ENCODE results near the gene MSI2. TPM values are rescaled to one million over a fixed set of nuclear protein-coding genes. Genes with fewer than 3 reads are reported as not detected.
A peak's percentile ranks its signal among the peaks of the same experiment; 100 is the strongest.

Gene MSI2
- total RNA-seq, 1 donor from 2014 or later, result 24.2 TPM

GRCh38 chr17:57682701-57683100 is 426.4 kb downstream of the MSI2 start:
- ATAC-seq (no peak), DNase-seq (ENCODE audit: low spot score) (no peak)

- no peak for ATAC-seq
These were observed 428.6 kb downstream of the MSI2 start for GRCh38 chr17:57684711-57685498.

DNA sequence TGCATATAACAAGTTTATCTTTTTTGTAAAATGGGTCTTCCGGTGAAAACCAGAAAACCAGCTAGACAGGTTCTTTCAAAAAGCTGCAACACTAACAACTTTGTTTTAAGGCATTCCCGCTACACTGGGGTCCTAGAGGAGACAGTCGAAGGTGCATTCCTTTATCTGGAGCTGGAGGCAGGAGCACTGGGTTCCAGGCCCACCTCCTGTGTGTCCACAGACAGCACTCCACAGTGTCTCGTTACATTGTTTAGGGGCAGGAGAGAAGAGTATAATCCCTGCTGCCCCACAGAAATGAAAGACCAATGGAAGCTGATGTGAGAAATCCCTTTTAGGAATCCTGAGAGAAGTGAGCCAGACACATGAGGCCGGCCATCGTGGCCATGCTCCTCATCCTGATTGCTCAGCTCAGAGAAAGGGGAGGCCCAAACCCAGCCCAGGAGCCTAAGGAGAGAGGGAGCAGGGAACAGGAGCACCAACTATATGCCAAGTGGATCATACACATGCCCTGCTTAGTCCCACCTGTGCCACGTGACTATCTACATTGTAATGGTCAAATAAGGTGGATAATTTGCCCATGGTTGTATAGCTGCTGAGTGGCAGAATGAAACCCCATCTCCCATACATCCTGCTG is 429.3 kb downstream of the MSI2 start:
- no peak for DNase-seq (ENCODE audit: low spot score)
- no peak for ATAC-seq

More at GRCh38 chr17:57684711-57685498, 428.6 kb downstream of the MSI2 start:
- no peak for DNase-seq (ENCODE audit: low spot score)

DNA sequence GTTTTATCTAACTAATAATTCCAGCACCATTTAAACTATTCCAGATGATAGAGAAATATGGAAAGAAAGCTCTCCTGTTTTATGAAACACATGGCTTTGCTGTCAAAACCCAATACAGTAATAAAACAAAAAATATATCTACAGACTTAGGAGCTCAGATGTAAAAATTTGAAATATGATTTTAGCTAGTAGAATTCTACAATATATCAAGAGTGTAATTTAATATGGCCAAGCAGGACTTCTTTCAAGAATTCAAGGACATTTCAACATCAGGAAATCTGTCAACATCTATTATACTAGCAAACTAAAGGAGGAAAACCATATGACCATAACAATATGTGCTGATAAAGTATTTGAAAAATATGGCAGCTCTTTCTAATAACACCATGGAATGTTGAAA is 431.3 kb downstream of the MSI2 start:
- no peak for DNase-seq (ENCODE audit: low spot score)
- ATAC-seq, result no peak

DNA sequence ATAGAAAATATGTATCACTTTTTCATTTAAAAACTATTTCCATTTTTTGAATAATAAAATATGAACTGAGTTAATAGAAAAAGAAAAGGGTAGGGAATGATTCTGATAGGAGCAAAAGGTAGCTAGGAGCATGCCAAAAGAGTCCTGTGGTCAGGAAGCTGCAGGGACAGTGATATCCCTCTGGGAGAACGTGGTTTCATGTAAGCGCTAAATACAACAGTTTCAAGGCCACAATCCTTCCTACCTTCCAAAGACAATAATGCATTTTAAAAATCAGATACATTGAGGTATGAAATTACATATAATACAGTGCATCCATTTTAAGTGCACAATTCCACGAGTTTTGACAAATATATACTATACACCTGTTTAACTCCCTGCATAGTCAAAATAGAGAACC is 432.9 kb downstream of the MSI2 start:
- ATAC-seq, result no peak
- no peak for DNase-seq (ENCODE audit: low spot score)

DNA sequence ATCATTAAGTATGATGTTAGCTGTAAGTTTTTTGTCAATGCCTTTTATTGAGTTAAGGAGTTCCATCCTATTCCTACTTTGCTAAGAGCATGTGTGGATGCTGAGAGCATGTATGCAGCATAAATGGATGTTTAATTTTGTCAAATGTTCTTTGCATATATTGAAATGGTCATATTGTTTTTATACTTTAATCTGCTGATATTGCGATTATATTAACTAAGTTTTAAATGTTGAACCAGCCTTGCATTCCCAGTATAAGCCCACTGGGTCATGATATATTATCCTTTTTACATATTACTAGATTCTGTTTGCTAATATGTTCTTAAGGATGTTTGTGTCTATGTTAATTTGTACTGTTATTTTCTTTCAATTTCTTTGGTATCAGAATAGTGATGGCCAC is 435.6 kb downstream of the MSI2 start:
- ATAC-seq, result no peak
- no peak for DNase-seq (ENCODE audit: low spot score)

DNA sequence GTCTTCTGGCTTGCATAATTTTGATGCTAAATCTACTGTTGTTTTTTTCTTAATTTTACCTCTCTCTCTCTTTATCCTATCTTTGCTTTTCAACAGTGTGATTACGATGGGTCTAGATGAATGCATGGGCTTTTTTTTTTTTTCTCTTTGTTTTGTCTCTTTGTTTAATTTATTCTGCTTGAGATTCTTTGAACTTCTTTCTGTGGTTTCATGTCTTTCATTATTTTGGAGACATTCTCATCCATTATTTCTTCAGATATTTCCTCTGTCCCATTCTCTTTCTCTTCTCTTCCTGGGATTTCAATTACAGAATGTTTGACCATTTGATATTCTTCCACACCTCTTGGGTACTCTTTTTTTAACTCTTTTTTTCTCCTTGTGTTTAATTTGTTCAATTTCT is 436.4 kb downstream of the MSI2 start:
- ATAC-seq, result no peak
- no peak for DNase-seq (ENCODE audit: low spot score)

GRCh38 chr17:57694051-57694450 is 437.7 kb downstream of the MSI2 start:
- no peak for ATAC-seq
- DNase-seq (ENCODE audit: low spot score), result no peak

DNA sequence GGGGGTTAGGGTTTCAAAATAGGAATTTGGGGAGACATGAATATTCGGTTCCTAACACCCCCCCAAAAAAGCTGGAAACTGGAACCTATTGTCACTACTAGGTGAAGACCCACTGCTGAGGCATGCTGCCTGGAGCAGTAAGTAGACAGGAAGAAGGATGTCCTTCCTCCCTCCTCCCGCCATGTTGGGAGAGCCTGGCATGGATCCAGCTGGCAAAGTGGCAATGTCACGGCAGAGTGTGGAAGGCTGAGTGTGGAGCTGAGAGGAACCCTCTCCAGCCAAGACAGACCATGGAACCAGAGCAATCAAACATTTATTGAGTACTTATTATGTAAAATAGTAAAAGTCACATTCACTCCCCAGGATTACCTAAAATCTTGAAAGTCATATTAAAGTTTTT is 439.7 kb downstream of the MSI2 start:
- DNase-seq (ENCODE audit: low spot score) (no peak), ATAC-seq (no peak)

DNA sequence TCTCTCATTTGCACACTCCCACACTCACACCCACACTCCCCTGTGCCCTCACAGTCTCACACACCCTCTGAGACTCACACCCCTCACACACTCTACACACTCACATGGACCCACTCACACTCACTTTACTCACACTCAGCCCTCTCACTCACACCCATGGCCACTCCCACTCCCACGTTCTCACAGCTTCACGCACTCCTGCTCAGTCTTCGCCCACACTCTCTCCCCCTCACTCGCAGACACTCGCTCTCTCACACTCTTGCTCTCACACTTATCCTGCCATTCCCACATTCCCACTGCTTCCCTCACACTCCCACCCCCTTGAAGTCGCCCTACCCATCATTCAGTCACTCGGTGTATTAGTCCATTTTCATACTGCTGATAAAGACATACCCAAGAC is 440.9 kb downstream of the MSI2 start:
- DNase-seq (ENCODE audit: low spot score) (no peak), ATAC-seq (no peak)

DNA sequence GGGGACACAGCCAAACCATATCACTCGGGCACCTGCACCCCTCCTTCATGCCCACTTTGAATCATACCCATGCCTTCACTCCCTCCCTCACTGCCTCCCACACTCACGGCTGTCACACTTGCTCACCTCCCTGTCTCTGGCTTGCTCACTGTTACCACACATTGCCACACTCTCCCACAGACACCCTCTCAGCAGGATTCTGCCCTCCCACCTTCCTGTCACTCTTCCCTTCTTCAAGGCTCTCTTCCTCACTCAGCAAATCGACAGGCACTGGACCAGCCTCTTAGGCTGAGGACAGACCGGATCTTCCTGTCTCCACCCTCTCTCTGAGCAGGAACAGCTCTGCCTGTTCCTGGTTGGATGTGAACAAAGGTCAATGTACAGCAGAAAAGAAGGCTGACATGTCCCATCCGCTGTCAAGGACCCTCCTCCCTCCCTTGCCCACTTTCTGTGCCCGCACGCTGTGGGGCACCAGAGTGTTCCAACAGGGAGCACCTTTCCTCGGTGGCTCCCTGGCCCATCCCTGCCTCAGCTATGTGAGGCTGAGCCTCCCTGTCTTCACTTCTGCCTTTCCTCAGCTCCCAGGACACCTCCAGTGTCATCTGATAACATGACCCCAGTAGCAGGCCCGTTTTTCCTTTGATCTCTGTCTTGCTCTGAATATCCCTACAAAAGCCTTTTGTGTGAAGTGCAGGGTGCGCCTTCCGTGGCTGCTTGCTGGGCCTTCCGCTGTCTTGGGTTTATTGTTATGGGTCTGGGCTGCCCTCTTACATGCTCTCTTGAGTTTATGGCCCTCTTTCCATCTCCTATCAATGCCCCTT is 441.8 kb downstream of the MSI2 start:
- DNase-seq (ENCODE audit: low spot score), result no peak
- no peak for ATAC-seq

DNA sequence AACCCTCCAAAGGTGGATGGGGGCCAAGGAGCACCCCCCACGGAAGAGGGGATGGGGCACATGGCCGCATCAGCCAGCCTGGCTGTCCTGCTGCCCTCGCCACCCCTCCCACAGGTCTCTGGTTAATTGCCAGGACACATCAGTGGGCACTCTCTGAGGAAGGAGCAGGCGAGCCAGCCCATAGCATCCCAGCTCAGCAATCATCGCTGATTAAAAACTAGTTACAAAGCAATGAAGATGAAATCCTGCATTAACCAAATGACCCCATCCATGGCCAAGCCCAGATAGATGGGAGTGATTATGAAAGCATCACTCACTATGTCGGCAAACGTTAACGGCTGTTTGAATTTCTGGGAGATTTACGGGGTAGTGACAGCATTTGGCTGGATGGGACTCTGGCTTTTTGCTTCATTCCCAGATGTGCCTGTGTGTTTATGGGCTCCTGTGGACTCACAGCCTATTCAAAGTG is 443.5 kb downstream of the MSI2 start:
- no peak for DNase-seq (ENCODE audit: low spot score)
- ATAC-seq, result no peak

- DNase-seq (ENCODE audit: low spot score) (no peak), ATAC-seq (no peak)
These were observed 444.8 kb downstream of the MSI2 start for GRCh38 chr17:57701124-57701523.

GRCh38 chr17:57703273-57703672 is 446.9 kb downstream of the MSI2 start:
- DNase-seq (ENCODE audit: low spot score), result no peak
- ATAC-seq, result no peak

DNA sequence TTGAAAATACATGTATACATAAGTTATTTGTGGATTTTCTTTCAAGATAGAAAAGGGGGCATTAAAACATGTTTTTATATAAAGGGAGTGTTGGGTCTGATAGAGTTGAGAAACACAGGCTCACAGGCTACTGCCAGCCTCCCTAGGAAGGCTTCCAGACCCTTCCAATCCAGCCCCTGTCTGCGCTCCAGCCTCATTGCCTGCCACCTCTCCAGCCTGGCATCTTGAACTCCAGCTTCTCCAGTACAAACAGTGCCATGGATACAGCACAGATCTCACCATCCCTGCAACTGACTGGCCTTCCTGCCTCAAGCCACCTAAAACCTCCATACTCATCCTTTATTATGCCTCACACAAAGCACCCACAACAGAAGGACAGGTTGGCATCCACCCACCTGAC is 448.1 kb downstream of the MSI2 start:
- no peak for DNase-seq (ENCODE audit: low spot score)
- ATAC-seq, result no peak

- ATAC-seq, result no peak
These were observed 449.8 kb downstream of the MSI2 start for GRCh38 chr17:57705921-57706695.

DNA sequence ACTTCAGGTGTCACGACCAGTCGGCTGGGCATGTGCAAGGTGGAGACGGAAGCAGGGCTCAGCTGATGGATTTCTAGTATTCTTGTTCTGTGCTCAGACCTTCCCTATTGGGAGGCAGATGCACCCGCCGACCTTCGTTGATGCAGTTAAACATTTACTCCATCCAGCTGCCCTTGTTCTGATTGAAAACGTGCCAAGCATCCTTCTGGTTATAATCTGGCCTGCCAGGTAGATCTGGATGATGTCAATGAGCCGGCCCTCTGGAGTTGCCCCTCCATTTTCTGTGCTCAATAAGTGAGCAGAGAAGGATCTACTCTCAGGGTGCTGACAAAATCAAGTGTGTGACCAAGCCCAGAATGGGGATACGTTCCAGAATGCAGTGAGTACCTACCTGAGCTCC is 450.4 kb downstream of the MSI2 start:
- no peak for ATAC-seq
- DNase-seq (ENCODE audit: low spot score), result no peak

More at GRCh38 chr17:57705921-57706695, 449.8 kb downstream of the MSI2 start:
- DNase-seq (ENCODE audit: low spot score), result no peak

- DNase-seq (ENCODE audit: low spot score) (no peak), ATAC-seq (peak; percentile 38)
These were observed 451.6 kb downstream of the MSI2 start for GRCh38 chr17:57707892-57708291.

DNA sequence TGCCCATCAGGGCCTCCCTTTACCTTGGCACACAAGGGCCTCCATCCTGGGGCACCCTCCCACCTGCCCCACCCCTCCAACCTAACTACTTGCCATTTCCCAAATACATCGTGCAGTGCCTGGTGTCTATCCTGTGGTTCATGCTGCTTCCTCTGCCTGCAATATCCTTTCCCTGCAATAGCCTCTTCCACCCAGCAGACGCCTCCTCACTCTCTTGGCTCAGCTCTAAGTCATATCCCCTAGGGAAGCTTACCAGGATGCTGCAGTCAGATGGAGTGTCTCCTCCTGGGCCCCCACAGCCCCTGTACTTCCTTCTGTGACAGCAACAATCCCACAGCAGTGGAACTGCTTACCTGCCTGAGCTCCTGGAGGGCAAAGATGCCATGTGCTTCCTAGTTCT is 452.1 kb downstream of the MSI2 start:
- no peak for DNase-seq (ENCODE audit: low spot score)
- ATAC-seq, result no peak

DNA sequence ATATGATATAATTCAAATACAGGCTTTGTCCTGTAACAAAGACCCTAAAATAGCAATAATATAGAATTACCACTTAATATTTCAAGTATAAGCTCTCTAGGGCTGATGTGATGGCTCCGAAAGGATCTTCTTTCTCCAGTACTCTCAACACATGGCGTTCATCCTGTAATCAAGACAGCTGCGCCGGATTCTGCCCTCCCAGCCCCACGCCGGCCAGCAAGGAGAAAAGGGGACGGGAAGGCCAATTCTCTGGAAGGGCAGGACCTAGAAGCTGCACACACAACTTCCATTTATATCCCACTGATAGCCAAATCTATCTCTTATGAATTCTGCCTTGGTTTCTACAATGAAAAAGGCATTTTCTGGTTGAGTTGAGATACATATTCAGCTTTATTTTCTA is 456.8 kb downstream of the MSI2 start:
- no peak for DNase-seq (ENCODE audit: low spot score)

GRCh38 chr17:57714665-57715180 is 458.4 kb downstream of the MSI2 start:
- no peak for DNase-seq (ENCODE audit: low spot score)
- no peak for ATAC-seq

More for the DNA sequence above, 456.8 kb downstream of the MSI2 start:
- no peak for ATAC-seq
